AG04450 (cell line): ENCODE results near the gene DLG3. TPM values are rescaled to one million over a fixed set of nuclear protein-coding genes. Genes with fewer than 3 reads are reported as not detected.

ENCODE experiments used
- CTCF ChIA-PET: fragments of 300-600, 350-600 bp; formaldehyde crosslinking; extraction: SDS; loops from one replicate; lab custom pipeline; 2022; ENCODE audit warnings: antibody characterized with exemption, inconsistent platforms; lab: Charles Lee
- POLR2A ChIA-PET: fragments of 350-600 bp; formaldehyde crosslinking; extraction: SDS; loops from one replicate; lab custom pipeline; 2021; ENCODE audit warnings: antibody characterized with exemption, inconsistent platforms; lab: Yijun Ruan, JAX
- DNase-seq: peaks from one replicate; pipeline ENCODE4 v3.0.0-alpha.2; 2011; ENCODE audit warnings: low read depth, low spot score
- H3K27ac ChIP-seq: one replicate; pipeline ENCODE4 v1.5.1; 2012; ENCODE audit warnings: low read depth, low read length, control low read depth
- H3K27me3 ChIP-seq: one replicate; pipeline ENCODE4 v1.6.0; 2012; ENCODE audit warnings: low read length; ENCODE audit not compliant: control insufficient read depth, insufficient read depth
- H3K4me3 ChIP-seq: 2 replicates; pipeline ENCODE4 v1.5.1; 2011; ENCODE audit warnings: mild to moderate bottlenecking, low read depth, low read length, control low read depth
- H3K9me3 ChIP-seq: 2 replicates; pipeline ENCODE4 v1.5.1; 2012; ENCODE audit warnings: low read length; ENCODE audit not compliant: control insufficient read depth, insufficient read depth
- polyA plus RNA-seq: library from polyadenylated mRNA; depleted of rRNA; stranded (reverse); fragments of >200 nt; gene quantifications from 2 replicates; pipeline ENCODE4 v1.2.3, GENCODE V29; 2011
- TF ChIP-seq, protein P1 (sequence below): IDR thresholded peaks from 2 replicates; pipeline ENCODE4 v1.5.1; 2011; ENCODE audit warnings: low read depth, low read length, control low read depth, inconsistent platforms

Gene DLG3
- polyA plus RNA-seq, 1 experiment = 29.2 TPM

DNA sequence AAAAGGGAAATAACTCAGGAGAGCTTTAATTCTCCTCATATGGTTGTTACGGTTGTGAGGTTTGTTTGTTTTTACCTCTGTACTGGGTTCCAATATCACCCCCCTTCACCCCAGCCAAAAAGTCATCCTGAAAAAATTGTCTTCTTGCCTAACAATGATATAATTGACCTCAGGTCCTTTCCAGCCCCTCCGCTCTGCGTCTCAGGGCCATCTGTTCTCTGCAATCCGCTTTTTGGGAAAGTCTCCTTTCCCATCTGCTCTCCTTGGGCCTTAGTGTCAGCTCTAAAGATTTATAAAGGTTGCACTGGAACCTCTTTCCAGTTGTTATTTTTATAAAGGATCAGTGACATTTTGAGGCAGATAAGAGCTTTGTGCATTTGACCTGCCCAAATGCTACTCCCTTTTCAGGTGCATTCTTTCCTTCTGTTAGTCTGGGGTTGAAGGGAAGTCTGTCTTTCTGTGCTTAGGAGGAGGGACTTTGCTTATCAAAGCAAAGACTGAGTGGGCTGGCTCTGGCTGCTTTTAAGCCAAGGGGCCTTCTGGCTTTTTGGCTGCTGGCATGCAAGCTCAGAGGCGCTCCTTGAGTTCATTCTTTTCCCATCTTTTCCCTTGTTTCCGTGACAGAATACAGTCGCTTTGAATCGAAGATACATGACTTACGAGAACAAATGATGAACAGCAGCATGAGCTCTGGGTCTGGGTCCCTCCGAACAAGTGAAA, 34.1 kb downstream of the DLG3 start:
- ChIA-PET POLR2A (no interaction called here), CTCF (interaction anchor here (0.6 to 1.9 kb wide), 4 partner anchors 14 to 345 kb away, joined by 5 to 7 read pairs (median 6); partner anchors contain the start of gene IGBP1)
- Histone ChIP-seq H3K9me3 (no peaks in the 10 kb centered on the region), H3K4me3 (no peak overlapping the region), H3K27me3 (no peaks in the 10 kb centered on the region), H3K27ac (peak overlapping the region; percentile 78)
- TF ChIP-seq, protein P1, sequence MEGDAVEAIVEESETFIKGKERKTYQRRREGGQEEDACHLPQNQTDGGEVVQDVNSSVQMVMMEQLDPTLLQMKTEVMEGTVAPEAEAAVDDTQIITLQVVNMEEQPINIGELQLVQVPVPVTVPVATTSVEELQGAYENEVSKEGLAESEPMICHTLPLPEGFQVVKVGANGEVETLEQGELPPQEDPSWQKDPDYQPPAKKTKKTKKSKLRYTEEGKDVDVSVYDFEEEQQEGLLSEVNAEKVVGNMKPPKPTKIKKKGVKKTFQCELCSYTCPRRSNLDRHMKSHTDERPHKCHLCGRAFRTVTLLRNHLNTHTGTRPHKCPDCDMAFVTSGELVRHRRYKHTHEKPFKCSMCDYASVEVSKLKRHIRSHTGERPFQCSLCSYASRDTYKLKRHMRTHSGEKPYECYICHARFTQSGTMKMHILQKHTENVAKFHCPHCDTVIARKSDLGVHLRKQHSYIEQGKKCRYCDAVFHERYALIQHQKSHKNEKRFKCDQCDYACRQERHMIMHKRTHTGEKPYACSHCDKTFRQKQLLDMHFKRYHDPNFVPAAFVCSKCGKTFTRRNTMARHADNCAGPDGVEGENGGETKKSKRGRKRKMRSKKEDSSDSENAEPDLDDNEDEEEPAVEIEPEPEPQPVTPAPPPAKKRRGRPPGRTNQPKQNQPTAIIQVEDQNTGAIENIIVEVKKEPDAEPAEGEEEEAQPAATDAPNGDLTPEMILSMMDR = no peak
- no peak for DNase-seq

DNA sequence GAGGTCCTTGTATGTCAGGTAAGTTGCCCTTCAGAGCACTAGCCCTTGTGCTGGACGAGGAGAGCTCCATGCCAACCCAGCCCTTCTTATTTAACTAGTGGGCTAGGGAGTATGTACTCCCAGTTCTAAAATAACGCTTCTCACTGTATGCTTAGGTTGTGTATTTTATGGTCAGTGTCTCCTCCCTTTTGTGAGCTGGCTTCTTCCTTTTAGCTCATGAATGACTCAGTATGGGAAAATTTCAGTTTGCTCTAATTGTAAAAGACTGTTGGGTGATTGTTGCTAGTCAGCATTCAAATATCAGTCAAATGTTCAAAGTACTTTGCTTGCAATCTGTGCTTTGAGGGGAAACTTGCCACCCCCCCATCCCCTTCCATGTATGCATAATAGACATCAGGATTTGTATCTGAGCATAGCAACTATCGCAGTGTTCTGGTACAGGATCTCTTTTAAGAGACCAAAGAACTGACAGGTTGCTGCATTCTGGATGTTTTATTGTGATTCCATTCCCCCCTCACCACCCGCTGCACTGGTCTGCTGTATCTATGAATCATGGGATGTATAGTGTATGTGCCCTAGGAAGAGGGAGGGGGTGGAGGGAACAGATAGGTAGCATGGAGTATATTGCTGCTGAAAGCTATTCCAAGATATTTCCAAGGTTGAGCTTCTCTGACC, 34.7 kb downstream of the DLG3 start:
- TF ChIP-seq, protein P1 = no peak
- POLR2A ChIA-PET = no interaction called here
- Histone ChIP-seq H3K27ac (peak overlapping the region; percentile 78), H3K27me3 (no peaks in the 10 kb centered on the region), H3K4me3 (no peak overlapping the region; the same call in 1 of the 2 replicates), H3K9me3 (no peaks in the 10 kb centered on the region)
- DNase-seq = peak; percentile 29
- CTCF ChIA-PET = interaction anchor here (0.6 to 1.9 kb wide), 4 partner anchors 15 to 346 kb away, joined by 5 to 7 read pairs (median 6); partner anchors contain the start of gene IGBP1

DNA sequence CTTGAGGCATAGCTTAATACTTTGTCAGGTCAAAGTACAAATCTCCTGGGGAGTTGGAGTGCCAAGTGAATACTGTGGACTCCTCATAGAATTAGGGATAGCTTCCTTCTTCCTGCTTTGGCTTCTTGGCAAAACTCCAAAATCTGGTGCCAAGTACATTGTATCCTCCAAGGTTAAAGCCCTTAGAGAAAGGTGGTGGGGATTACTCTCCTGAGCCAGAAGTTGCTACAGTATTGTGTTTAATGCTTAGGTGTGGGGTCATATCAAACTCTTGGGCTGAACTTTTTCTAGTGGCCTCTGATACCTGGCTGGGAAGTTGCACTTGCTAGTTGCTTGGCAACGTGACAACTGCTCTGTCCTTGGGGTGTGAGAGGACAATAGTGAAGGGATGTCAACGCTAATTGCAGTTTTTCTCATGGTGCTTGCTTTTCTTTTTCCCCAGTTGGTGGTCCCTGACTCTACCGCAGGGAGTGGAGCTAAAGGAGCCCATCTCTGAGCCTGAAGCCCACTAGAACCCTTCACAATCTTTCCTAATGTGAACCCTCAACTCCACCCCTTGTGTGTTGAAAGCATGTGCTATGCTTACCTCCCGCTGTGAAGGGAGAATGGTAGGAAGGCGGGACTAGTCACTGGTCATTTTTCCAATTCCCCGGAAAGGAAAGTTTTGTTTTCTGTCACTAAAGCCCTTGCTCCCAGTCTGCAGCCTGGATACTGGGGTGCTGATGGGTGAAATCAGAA, 35.5 kb downstream of the DLG3 start:
- peak overlapping the region; percentile 78 for H3K27ac ChIP-seq
- ChIA-PET POLR2A (no interaction called here), CTCF (interaction anchor here (1.1 to 1.9 kb wide), 3 partner anchors 25 to 347 kb away, joined by 3 to 7 read pairs (median 5); partner anchors contain the start of gene IGBP1)
- no peak overlapping the region for H3K4me3 ChIP-seq
- no peak for DNase-seq
- no peaks in the 10 kb centered on the region for H3K9me3 ChIP-seq
- no peaks in the 10 kb centered on the region for H3K27me3 ChIP-seq
- TF ChIP-seq, protein P1 = no peak

DNA sequence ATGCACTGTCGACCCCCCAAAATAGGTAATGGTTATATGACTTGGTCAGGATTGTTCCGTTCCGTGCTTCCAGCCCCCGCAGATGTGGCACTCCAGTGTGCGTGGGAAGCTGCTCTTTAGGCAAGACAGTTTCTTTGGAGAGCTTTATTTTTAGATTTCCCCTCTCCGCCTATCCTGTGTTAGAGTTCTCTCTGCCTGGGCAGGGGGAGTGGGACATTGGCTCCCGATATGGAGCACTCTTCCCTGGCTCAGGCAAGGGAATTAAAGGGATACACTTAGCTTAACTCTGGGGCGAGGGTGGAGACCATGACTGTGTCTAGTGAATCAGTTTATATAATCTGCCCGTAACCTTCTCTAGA, 36.0 kb downstream of the DLG3 start:
- no peak overlapping the region for H3K27ac ChIP-seq
- no peaks in the 10 kb centered on the region for H3K27me3 ChIP-seq
- no peak overlapping the region for H3K4me3 ChIP-seq
- H3K9me3 ChIP-seq = no peaks in the 10 kb centered on the region
- TF ChIP-seq, protein P1 = no peak
- CTCF ChIA-PET = interaction anchor here (1.0 to 1.1 kb wide), 2 partner anchors 28 to 184 kb away, joined by 3 to 4 read pairs; no protein-coding TSS in a partner anchor
- DNase-seq = no peak
- POLR2A ChIA-PET = no interaction called here
